Measurements from ENCODE around the gene NPTX1. TPM values are rescaled to one million over a fixed set of nuclear protein-coding genes. Genes with fewer than 3 reads are reported as not detected.

The NPTX1 gene
- total RNA-seq, 1 donor from 2014 or later: not detected

GRCh38 chr17:80446645-80447405, 29.6 kb downstream of the NPTX1 start:
- H3K27ac Mint-ChIP-seq: no peak overlapping the region
- H3K4me3 Mint-ChIP-seq (ENCODE audit: low read depth): no peak overlapping the region
- no peaks in the 10 kb centered on the region for H3K36me3 Mint-ChIP-seq (ENCODE audit: insufficient read depth)
- no peaks in the 10 kb centered on the region for H3K4me1 Mint-ChIP-seq (ENCODE audit: low read depth)
- no peak for DNase-seq (ENCODE audit: low spot score, unreplicated experiment)
- TF ChIP-seq CTCF (IDR thresholded peaks at IDR 0.05; ENCODE audit: unreplicated experiment): no peak
- no peaks in the 10 kb centered on the region for H3K9me3 Mint-ChIP-seq (ENCODE audit: low read depth)
- H3K27me3 Mint-ChIP-seq: peaks cover 13% of the 10 kb centered on the region

GRCh38 chr17:80445726-80446110, 30.7 kb downstream of the NPTX1 start:
- H3K36me3 Mint-ChIP-seq (ENCODE audit: insufficient read depth): no peaks in the 10 kb centered on the region

GRCh38 chr17:80445007-80445725, 31.2 kb downstream of the NPTX1 start:
- H3K4me3 Mint-ChIP-seq (ENCODE audit: low read depth): no peak overlapping the region
- H3K27me3 Mint-ChIP-seq: peaks cover 13% of the 10 kb centered on the region
- H3K36me3 Mint-ChIP-seq (ENCODE audit: insufficient read depth): no peaks in the 10 kb centered on the region
- H3K27ac Mint-ChIP-seq: no peak overlapping the region
- no peak for TF ChIP-seq CTCF (IDR thresholded peaks at IDR 0.05; ENCODE audit: unreplicated experiment)
- H3K9me3 Mint-ChIP-seq (ENCODE audit: low read depth): no peaks in the 10 kb centered on the region
- no peaks in the 10 kb centered on the region for H3K4me1 Mint-ChIP-seq (ENCODE audit: low read depth)
- no peak for DNase-seq (ENCODE audit: low spot score, unreplicated experiment)

More at GRCh38 chr17:80445726-80446110, 30.7 kb downstream of the NPTX1 start:
- H3K9me3 Mint-ChIP-seq (ENCODE audit: low read depth): no peaks in the 10 kb centered on the region
- H3K4me1 Mint-ChIP-seq (ENCODE audit: low read depth): no peaks in the 10 kb centered on the region
- H3K27ac Mint-ChIP-seq: no peak overlapping the region
- TF ChIP-seq CTCF (IDR thresholded peaks at IDR 0.05; ENCODE audit: unreplicated experiment): no peak
- no peak for DNase-seq (ENCODE audit: low spot score, unreplicated experiment)
- H3K27me3 Mint-ChIP-seq: peaks cover 13% of the 10 kb centered on the region
- no peak overlapping the region for H3K4me3 Mint-ChIP-seq (ENCODE audit: low read depth)

- H3K4me3 Mint-ChIP-seq (ENCODE audit: low read depth): no peak overlapping the region
- H3K4me1 Mint-ChIP-seq (ENCODE audit: low read depth): no peaks in the 10 kb centered on the region
- no peaks in the 10 kb centered on the region for H3K9me3 Mint-ChIP-seq (ENCODE audit: low read depth)
- no peak overlapping the region for H3K27ac Mint-ChIP-seq
- H3K36me3 Mint-ChIP-seq (ENCODE audit: insufficient read depth): no peaks in the 10 kb centered on the region
- no peak for TF ChIP-seq CTCF (IDR thresholded peaks at IDR 0.05; ENCODE audit: unreplicated experiment)
- peaks cover 13% of the 10 kb centered on the region for H3K27me3 Mint-ChIP-seq
- DNase-seq (ENCODE audit: low spot score, unreplicated experiment): no peak
These were observed 31.8 kb downstream of the NPTX1 start for GRCh38 chr17:80444644-80444979.

- H3K9me3 Mint-ChIP-seq (ENCODE audit: low read depth): no peaks in the 10 kb centered on the region
These were observed 32.3 kb downstream of the NPTX1 start for GRCh38 chr17:80443916-80444643.

More at GRCh38 chr17:80443916-80444643, 32.3 kb downstream of the NPTX1 start:
- Mint-ChIP-seq H3K27me3 (peaks cover 13% of the 10 kb centered on the region), H3K36me3 (ENCODE audit: insufficient read depth) (no peaks in the 10 kb centered on the region), H3K27ac (no peak overlapping the region), H3K4me1 (ENCODE audit: low read depth) (no peaks in the 10 kb centered on the region), H3K4me3 (ENCODE audit: low read depth) (no peak overlapping the region)
- TF ChIP-seq CTCF (IDR thresholded peaks at IDR 0.05; ENCODE audit: unreplicated experiment): no peak
- no peak for DNase-seq (ENCODE audit: low spot score, unreplicated experiment)

All from progenitor cell of endocrine pancreas (in vitro differentiated cells).